ENCODE data around the gene UMODL1.

Gene UMODL1

DNA sequence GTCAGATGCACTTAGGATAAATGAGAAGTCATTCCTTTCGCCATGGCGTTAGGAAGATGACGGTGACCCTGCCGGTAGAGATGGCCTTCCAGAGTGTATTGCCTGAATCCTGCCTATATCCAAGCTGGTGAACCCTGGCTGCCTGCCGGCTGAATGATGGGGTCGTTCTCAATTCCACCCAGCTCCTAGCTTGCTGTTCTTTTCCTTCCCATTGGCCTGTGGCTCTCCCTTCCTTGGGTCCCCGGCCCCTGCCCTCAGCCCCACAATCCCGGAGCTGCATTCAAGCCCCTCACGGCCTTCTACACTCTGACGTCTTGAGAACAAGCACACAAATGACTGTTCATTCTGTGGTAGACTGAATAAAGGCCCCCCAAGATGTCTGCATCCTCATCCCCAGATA is 32.7 kb upstream of the UMODL1 start:
- H3K9ac ChIP-seq: no peak overlapping the region
- no peak overlapping the region for H3K4me3 ChIP-seq
- H4K20me1 ChIP-seq: no peaks in the 10 kb centered on the region
- peak overlapping the region; percentile 80; the same call in 1 of the 2 replicates for H3K4me2 ChIP-seq
- no peak for TF ChIP-seq Cebpa-rat (IDR thresholded peaks at IDR 0.05)
- H3K27me3 ChIP-seq: no peaks in the 10 kb centered on the region
- no peak overlapping the region; the same call in 1 of the 2 replicates for H3K27ac ChIP-seq
- no peaks in the 10 kb centered on the region for H3K36me3 ChIP-seq
- H3K4me1 ChIP-seq: peaks cover 32% of the 10 kb centered on the region
- H3K9me3 ChIP-seq: no peaks in the 10 kb centered on the region

DNA sequence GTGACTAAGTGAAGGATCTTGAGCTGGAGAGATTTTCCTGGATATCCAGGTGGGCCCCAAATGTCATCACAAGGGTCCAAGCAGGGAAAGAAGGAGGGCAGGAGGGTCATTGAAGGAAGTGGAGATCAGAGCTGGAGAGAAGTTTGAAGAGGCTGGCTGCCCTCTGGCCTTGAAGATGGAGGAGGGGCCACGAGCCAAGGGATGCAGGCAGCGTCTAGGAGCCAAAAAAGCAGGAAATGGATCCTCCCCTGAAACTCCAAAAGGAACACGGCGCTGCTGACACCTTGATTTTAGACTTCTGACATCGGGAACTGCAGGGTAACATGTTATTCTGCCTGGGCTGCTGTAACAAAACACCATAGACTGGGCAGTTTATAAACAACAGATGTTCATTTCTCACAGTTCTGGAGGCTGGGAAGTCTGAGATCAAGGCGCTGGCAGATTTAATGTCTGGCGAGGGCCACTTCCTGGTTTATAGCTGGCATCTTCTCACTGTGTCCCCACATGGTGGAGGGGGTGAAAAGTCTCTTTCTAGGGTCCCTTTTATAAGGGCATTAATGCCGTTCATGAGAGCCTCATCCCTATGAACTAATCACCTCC is 32.2 kb upstream of the UMODL1 start:
- Histone ChIP-seq H3K27me3 (no peaks in the 10 kb centered on the region), H3K4me3 (no peak overlapping the region), H4K20me1 (no peaks in the 10 kb centered on the region), H3K4me1 (peaks cover 32% of the 10 kb centered on the region), H3K9ac (no peak overlapping the region), H3K4me2 (peak overlapping the region; percentile 80; the same call in 1 of the 2 replicates), H3K9me3 (no peaks in the 10 kb centered on the region), H3K36me3 (no peaks in the 10 kb centered on the region), H3K27ac (no peak overlapping the region; the same call in 1 of the 2 replicates)
- no peak for TF ChIP-seq Cebpa-rat (IDR thresholded peaks at IDR 0.05)

DNA sequence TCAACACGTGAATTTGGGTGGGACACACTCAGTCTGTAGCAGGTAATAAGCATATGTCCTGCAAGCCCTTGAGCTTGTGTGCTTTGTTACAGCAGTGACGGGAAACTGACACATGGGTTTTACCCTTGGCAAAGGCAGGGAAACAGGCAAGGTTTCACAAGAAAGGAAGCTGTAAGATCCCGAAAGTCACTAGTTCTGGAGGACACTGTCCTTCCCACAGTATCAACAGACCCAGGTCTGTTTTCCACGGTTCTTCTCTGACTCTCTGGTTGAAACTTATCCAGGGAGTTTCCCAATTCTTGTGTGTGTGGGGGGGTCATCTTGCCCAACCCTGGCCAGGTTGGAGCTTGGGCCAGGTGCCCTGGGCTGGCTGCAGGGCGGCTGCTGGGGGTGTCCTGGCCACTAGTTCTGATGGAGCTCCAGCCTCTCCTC is 31.6 kb upstream of the UMODL1 start:
- H3K9ac ChIP-seq: no peak overlapping the region
- H3K9me3 ChIP-seq: no peaks in the 10 kb centered on the region
- no peak overlapping the region for H3K27ac ChIP-seq
- no peak overlapping the region for H3K4me3 ChIP-seq
- H3K27me3 ChIP-seq: no peaks in the 10 kb centered on the region
- H3K36me3 ChIP-seq: no peaks in the 10 kb centered on the region
- H4K20me1 ChIP-seq: no peaks in the 10 kb centered on the region
- peak overlapping the region; percentile 80 for H3K4me2 ChIP-seq
- TF ChIP-seq Cebpa-rat (IDR thresholded peaks at IDR 0.05): no peak
- peaks cover 27% of the 10 kb centered on the region for H3K4me1 ChIP-seq

DNA sequence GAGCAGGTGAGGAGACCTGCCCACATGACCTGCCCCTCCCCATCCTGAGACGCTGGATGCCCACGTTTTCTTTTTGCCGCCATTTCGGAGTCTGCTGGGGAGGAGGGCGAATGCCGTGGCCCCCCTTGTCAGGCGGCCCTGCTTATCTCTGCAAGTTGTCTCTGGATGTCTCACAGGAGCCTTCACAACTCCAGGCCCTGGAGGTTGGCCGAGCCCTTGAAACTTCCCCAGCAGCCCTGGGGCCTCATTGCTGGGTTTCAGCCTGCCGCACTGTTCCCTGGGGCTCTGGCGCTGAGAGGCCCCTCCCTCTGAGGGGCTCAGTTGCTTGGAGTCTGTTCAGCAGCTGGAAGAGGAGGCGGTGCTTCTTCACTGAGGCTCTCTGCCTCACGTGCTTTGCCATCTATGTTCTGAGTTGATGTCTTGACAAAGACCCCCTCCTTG is 31.2 kb upstream of the UMODL1 start:
- Histone ChIP-seq H3K4me1 (peaks cover 25% of the 10 kb centered on the region), H3K36me3 (no peaks in the 10 kb centered on the region), H3K27me3 (no peaks in the 10 kb centered on the region), H4K20me1 (no peaks in the 10 kb centered on the region), H3K4me3 (no peak overlapping the region), H3K9me3 (no peaks in the 10 kb centered on the region), H3K27ac (no peak overlapping the region), H3K4me2 (peak overlapping the region; percentile 80), H3K9ac (no peak overlapping the region)
- no peak for TF ChIP-seq Cebpa-rat (IDR thresholded peaks at IDR 0.05)

DNA sequence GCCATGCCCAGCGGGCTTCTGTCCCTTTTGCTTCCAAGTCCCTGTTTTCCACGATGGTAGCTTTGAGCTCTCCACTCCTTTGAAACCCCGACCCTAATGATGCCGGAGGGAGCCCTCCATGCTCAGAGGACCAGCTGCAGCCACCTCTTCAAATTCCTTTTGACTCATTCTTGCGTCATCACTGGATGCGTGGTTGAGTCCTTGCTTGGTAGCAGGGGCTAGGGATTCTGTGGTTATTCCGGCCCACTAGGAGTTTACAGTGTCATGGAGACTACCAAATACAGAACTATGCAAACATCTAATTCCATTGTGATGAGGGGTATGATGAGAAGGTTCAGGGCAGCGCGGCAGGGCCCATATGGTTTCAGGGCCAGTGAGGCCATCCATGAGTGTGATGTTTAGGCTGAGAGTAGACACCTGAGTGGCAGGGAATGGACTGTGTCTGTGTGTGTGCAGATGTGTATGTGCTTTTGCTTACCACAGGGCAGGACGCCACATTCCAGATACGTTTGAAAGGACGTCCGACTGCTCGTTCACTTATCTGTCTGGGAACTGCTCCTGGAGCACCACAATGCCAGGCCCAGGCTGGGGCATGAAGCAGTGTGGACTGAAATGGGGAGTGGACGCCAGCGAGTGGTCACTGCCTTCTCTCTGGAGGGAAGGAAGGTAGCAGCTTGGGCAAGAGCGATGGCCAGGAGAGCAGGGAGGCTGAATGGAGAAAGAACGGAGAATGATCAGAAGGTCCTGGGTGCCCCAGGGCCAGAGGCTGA is 30.5 kb upstream of the UMODL1 start:
- H3K4me3 ChIP-seq: no peak overlapping the region
- H3K9me3 ChIP-seq: no peaks in the 10 kb centered on the region
- no peaks in the 10 kb centered on the region for H3K36me3 ChIP-seq
- no peak overlapping the region for H3K9ac ChIP-seq
- no peak overlapping the region for H3K27ac ChIP-seq
- peak overlapping the region; percentile 80 for H3K4me2 ChIP-seq
- TF ChIP-seq Cebpa-rat (IDR thresholded peaks at IDR 0.05): no peak
- no peaks in the 10 kb centered on the region for H3K27me3 ChIP-seq
- H4K20me1 ChIP-seq: no peaks in the 10 kb centered on the region
- H3K4me1 ChIP-seq: peaks cover 25% of the 10 kb centered on the region

DNA sequence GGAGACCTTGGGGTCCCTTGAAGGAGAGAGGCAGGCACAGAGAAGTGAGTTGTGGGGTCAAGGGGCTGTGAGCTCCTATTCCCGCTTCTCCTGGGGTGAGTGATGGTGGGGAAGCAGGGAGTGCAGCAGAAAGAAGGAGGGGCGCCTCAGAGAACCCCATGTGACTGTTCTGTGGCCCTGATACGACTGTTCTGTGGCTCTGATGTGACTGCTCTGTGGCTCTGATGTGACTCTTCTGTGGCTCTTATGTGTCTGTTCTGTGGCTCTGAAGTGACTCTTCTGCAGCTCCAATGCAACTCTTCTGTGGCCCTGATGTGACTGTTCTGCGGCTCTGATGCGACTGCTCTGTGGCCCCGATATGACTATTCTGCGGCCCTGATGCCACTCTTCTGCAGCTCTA is 29.9 kb upstream of the UMODL1 start:
- no peak overlapping the region for H3K9ac ChIP-seq
- no peaks in the 10 kb centered on the region for H3K9me3 ChIP-seq
- peaks cover 25% of the 10 kb centered on the region for H3K4me1 ChIP-seq
- H3K36me3 ChIP-seq: no peaks in the 10 kb centered on the region
- H3K27me3 ChIP-seq: no peaks in the 10 kb centered on the region
- H3K4me2 ChIP-seq: no peak overlapping the region
- H3K27ac ChIP-seq: no peak overlapping the region
- H4K20me1 ChIP-seq: no peaks in the 10 kb centered on the region
- no peak overlapping the region for H3K4me3 ChIP-seq
- TF ChIP-seq Cebpa-rat (IDR thresholded peaks at IDR 0.05): no peak

DNA sequence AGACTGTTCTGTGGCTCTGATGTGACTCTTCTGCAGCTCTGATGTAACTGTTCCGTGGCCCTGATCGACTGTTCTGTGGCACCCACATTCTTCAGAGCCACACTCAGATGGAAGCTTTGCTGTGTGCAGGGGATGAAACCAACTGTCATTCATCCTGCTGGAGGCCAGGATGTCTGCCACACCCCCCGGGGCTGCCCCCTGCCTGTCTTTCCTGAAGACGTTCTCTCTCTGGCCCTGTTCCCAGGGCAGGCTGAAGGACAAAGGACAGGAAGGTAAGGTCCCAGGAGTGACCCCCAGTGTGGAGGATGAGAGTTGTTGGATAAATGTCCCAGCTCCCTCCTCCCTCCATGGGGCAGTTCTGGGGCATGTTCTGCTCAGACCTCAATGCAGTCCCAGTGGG is 29.4 kb upstream of the UMODL1 start:
- Histone ChIP-seq H3K4me3 (no peak overlapping the region), H4K20me1 (no peaks in the 10 kb centered on the region), H3K27ac (no peak overlapping the region), H3K36me3 (no peaks in the 10 kb centered on the region), H3K4me1 (peaks cover 25% of the 10 kb centered on the region), H3K27me3 (no peaks in the 10 kb centered on the region), H3K9ac (no peak overlapping the region), H3K9me3 (no peaks in the 10 kb centered on the region), H3K4me2 (no peak overlapping the region)
- TF ChIP-seq Cebpa-rat (IDR thresholded peaks at IDR 0.05): no peak

DNA sequence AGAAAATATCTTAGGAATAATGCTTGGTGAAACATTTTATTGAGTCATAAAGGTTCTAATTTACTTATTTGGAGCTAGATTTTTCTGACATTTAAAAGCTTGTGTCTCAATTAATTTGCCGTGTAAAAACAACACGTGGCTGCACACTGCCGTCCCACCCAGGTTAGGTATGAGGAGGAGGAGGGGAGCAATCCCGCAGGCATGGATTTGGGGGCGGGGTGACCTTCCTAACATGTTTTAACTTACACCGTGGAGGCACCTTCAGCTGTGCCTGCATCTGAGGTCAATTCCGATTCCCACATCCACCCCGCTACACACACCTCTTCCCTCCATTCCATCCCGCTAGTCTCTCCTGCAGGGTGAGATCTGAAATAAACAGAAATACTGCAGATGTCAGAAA is 28.5 kb upstream of the UMODL1 start:
- peaks cover 33% of the 10 kb centered on the region for H3K4me1 ChIP-seq
- no peak overlapping the region for H3K4me3 ChIP-seq
- no peaks in the 10 kb centered on the region for H3K36me3 ChIP-seq
- no peak overlapping the region for H3K4me2 ChIP-seq
- H3K9me3 ChIP-seq: no peaks in the 10 kb centered on the region
- H3K27me3 ChIP-seq: no peaks in the 10 kb centered on the region
- no peak overlapping the region for H3K9ac ChIP-seq
- no peak overlapping the region for H3K27ac ChIP-seq
- H4K20me1 ChIP-seq: no peaks in the 10 kb centered on the region
- TF ChIP-seq Cebpa-rat (IDR thresholded peaks at IDR 0.05): no peak

DNA sequence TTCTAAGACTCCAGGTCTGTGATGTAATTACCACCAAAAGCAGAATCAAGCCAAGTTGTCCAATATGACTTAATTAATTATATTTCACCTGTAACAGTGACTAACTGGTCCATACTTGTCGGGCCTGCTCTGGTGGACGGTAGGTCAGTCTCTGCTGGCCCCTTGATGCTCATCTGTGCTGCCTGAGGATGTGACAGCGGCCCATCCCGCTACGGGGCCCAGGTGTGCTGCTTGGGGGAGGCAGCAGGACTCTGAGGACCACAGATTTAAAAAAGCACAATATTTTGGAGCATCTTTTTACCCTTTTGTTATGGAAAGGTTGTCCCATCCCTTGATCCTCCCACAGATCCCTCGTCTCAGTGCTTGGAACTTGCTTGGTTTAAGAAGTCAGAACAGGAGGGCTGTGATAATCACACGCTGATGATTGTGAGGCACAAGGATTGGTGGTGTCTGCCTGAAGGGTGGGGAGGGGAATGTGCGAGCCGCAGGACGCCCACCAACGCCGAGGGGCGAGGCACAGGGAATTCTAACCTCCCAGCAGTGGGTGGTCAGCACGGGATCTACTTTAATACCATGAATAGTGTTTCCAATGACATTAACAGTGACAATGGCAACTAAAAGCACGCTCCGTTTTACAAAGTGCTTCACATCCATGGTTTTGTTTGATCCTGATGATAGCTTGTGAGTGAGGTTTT is 27.8 kb upstream of the UMODL1 start:
- Histone ChIP-seq H3K27ac (no peak overlapping the region), H3K4me2 (no peak overlapping the region), H3K9me3 (no peaks in the 10 kb centered on the region), H3K36me3 (no peaks in the 10 kb centered on the region), H4K20me1 (no peaks in the 10 kb centered on the region), H3K27me3 (no peaks in the 10 kb centered on the region), H3K9ac (no peak overlapping the region), H3K4me3 (no peak overlapping the region), H3K4me1 (peaks cover 40% of the 10 kb centered on the region)
- no peak for TF ChIP-seq Cebpa-rat (IDR thresholded peaks at IDR 0.05)

DNA sequence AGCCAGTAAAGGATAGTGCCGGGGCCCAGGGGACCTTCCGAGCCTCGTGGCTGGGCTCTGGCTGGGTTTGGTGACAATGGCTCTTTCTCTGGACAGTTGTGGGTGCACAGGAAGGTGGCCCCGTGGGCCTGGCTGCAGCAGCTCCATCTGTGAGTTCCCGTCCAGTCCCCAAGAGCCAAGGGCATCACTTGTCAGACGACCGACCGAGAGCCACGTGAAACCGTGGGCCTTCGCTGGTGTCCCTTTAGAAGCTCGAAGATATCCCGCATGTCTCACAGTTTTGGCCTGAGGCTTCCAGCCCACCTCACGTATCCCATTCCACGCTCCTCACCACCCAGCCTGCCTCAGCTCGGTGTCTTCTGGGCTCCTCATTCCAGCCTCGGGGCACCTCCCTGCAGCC is 27.2 kb upstream of the UMODL1 start:
- no peaks in the 10 kb centered on the region for H3K36me3 ChIP-seq
- no peak for TF ChIP-seq Cebpa-rat (IDR thresholded peaks at IDR 0.05)

More for the DNA sequence above, 27.2 kb upstream of the UMODL1 start:
- H3K27me3 ChIP-seq: no peaks in the 10 kb centered on the region
- H4K20me1 ChIP-seq: no peaks in the 10 kb centered on the region
- H3K4me3 ChIP-seq: no peak overlapping the region
- no peak overlapping the region for H3K4me2 ChIP-seq
- peaks cover 43% of the 10 kb centered on the region for H3K4me1 ChIP-seq
- H3K9me3 ChIP-seq: no peaks in the 10 kb centered on the region
- H3K9ac ChIP-seq: no peak overlapping the region
- no peak overlapping the region for H3K27ac ChIP-seq

Data from BLaER1 (cell line).